Right cardiac atrium (tissue), 5 donors: Measurements from ENCODE around the gene RANBP3. TPM values are rescaled to one million over a fixed set of nuclear protein-coding genes. Genes with fewer than 3 reads are reported as not detected.
A peak's percentile ranks its signal among the peaks of the same experiment; 100 is the strongest.

Source experiments
- ATAC-seq, 2 donors: fragments of 200-7000 bp; cut with Tn5 transposase; one replicate each; pipeline versions ENCODE4 v1.8.0 to v1.9.1; 2020; ENCODE audit warnings: moderate library complexity in 2 of 2, mild to moderate bottlenecking in 1 of 2
- DNase-seq, 3 donors: peaks; one replicate each; pipeline ENCODE4 v3.0.0-alpha.2; 2020
- H3K27ac ChIP-seq: one replicate; pipeline ENCODE4 v1.5.1; 2013; ENCODE audit warnings: mild to moderate bottlenecking, low read length, control low read depth, moderate library complexity
- H3K27me3 ChIP-seq: one replicate; pipeline ENCODE4 v1.6.1; 2013; ENCODE audit not compliant: control insufficient read depth, insufficient read depth
- H3K4me1 ChIP-seq: one replicate; pipeline ENCODE4 v1.6.1; 2013; ENCODE audit warnings: low read length; ENCODE audit not compliant: control insufficient read depth, insufficient read depth
- H3K4me3 ChIP-seq: one replicate; pipeline ENCODE4 v1.5.1; 2013; ENCODE audit warnings: low read length, control low read depth
- H3K9me3 ChIP-seq: one replicate; pipeline ENCODE4 v1.6.1; 2013; ENCODE audit warnings: low read length; ENCODE audit not compliant: control insufficient read depth
- WGBS: extraction: QIAGEN DNeasy Blood & Tissue Kit; methylation state at CpG from one replicate; pipeline ENCODE4 v1.1.7; 2013; 5-methylcytosine and 5-hydroxymethylcytosine counted together
- intact Hi-C, 4 donors: fragments of 100-400 bp; cut with DNase I; formaldehyde crosslinking; loops; one replicate each; pipeline versions ENCODE4 v1.11.0 to v1.14.0; 2022 to 2023
- polyA plus RNA-seq: library from polyadenylated mRNA; stranded (reverse); fragments of 200-250 nt; gene quantifications from one replicate; pipeline ENCODE4 v1.2.3, GENCODE V29; 2013
- total RNA-seq, 4 donors: library from RNA; stranded (reverse); fragmentation: NEBNext Ultra II Directional; extraction: Animal tissue kit (Norgen Biotek cat#: 25700); gene quantifications; one replicate each; pipeline ENCODE4 v1.2.1, GENCODE V29; 2021
- donor health status: healthy with polysubstance abuse.
- donor health status: DM: no; HTN: yes; CAD: no.
- donor health status: DM: no; HTN: no; CAD: no.
- donor health status: DM: no; HTN: yes; CAD: no; lungs with severe emphysema.
- donor health status: DM: yes; HTN: yes; CAD: no.

Gene RANBP3
- total and polyA plus RNA-seq, 5 donors: 49.6 to 73.8 (median 65.4) TPM

DNA sequence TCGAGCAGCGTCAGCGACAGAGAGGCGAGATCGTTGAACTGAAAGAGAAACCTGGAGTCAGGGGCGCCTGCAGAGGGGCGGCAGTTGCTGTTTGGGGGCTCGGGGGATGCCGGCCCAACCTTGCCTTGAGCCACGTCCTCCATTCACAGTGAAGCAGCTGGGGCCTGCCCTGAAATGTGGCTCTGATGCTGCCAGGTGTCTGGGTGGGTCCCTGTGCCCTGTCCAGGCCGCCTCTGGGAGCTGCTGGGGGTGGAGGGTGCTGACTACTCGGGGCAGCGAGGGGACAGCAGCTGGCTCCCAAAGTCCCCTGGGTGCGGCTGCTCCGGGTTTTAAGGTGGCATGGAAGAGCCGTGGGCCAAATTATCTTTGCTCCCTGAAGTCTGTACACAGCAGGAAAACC lies 17.7 kb upstream of the RANBP3 start:
- no peak overlapping the region for H3K27ac ChIP-seq
- no peak for ATAC-seq

GRCh38 chr19:5994405-5995165 lies 16.6 kb upstream of the RANBP3 start:
- Histone ChIP-seq H3K4me3 (no peak overlapping the region), H3K4me1 (no peaks in the 10 kb centered on the region), H3K27me3 (no peaks in the 10 kb centered on the region), H3K9me3 (no peaks in the 10 kb centered on the region), H3K27ac (no peak overlapping the region)
- 92% methylated on average over 29 of the region's 29 CpGs for WGBS
- intact Hi-C loops: no loop called here
- ATAC-seq (no peak), DNase-seq (peak in 1 of 3 donors; percentile 40)

More for the DNA sequence above, 17.7 kb upstream of the RANBP3 start:
- Histone ChIP-seq H3K4me1 (no peaks in the 10 kb centered on the region), H3K27me3 (no peaks in the 10 kb centered on the region), H3K9me3 (no peaks in the 10 kb centered on the region), H3K4me3 (no peak overlapping the region)
- 97% methylated on average over 16 of the region's 16 CpGs for WGBS
- DNase-seq: no peak
- intact Hi-C loops: no loop called here

- WGBS: 38% methylated on average over 30 of the region's 30 CpGs
- Histone ChIP-seq H3K4me1 (no peaks in the 10 kb centered on the region), H3K27me3 (no peaks in the 10 kb centered on the region), H3K4me3 (no peak overlapping the region), H3K27ac (no peak overlapping the region), H3K9me3 (no peaks in the 10 kb centered on the region)
- intact Hi-C loops: no loop called here
- ATAC-seq (peak; percentile 56 to 67), DNase-seq (peak in 2 of 3 donors; percentile 51 to 83)
These were observed 15.9 kb upstream of the RANBP3 start for GRCh38 chr19:5993648-5994358.

DNA sequence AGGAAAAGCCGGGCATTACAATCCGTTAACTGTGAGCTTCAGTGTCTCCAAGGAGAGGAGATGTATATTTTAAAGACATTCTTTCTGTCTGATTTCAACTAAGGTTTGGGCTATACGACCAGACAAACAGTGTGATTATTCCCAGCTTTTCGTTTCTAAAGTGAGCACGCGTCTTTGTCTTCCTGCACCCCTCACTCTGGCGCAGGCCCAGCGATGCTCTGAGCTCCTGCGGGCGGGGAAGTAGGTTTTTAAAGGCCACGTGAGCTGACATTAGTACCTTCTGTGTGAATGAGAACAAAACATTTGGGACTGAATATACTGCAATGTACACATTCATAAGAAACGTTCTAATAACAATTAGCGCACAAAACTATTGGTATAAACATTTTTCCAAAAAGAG lies 15.3 kb upstream of the RANBP3 start:
- Histone ChIP-seq H3K27ac (no peak overlapping the region), H3K9me3 (no peaks in the 10 kb centered on the region), H3K4me3 (no peak overlapping the region), H3K4me1 (no peaks in the 10 kb centered on the region), H3K27me3 (no peaks in the 10 kb centered on the region)
- WGBS: 60% methylated on average over 13 of the region's 13 CpGs
- intact Hi-C loops: no loop called here
- DNase-seq: peak in 1 of 3 donors; percentile 18
- no peak for ATAC-seq

DNA sequence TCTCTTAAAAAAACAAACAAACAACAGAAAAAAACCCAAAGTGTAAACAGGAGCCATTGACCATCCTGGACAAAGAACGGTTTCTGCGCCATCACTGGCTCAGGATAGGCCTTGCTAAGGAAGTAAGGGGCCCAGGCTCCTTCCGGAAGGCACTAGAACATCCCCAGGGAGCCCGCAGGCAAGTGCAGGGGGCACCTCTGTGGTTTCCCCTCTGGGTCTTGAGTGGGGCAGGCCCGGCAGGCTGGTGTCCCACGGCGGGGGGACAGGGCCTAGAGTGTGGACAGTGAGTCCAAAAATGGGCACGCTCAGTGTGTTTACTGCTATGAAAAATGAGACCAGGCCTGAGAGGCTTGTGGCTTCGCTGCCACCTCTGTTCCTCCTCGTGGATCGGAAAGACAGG lies 14.8 kb upstream of the RANBP3 start:
- ATAC-seq (no peak), DNase-seq (peak in 1 of 3 donors; percentile 35)
- intact Hi-C loops: no loop called here
- no peak overlapping the region for H3K27ac ChIP-seq
- WGBS: 85% methylated on average over 11 of the region's 11 CpGs
- H3K4me3 ChIP-seq: no peak overlapping the region
- H3K9me3 ChIP-seq: no peaks in the 10 kb centered on the region
- no peaks in the 10 kb centered on the region for H3K27me3 ChIP-seq
- H3K4me1 ChIP-seq: no peaks in the 10 kb centered on the region

GRCh38 chr19:5991244-5991838 lies 13.4 kb upstream of the RANBP3 start:
- intact Hi-C loops: loop anchor here in 1 of 4 donors (2.0 kb wide), 1 partner anchor 31 kb away; no protein-coding TSS in a partner anchor
- Histone ChIP-seq H3K27ac (no peak overlapping the region), H3K27me3 (no peaks in the 10 kb centered on the region), H3K4me1 (no peaks in the 10 kb centered on the region), H3K9me3 (no peaks in the 10 kb centered on the region), H3K4me3 (no peak overlapping the region)
- DNase-seq (no peak), ATAC-seq (no peak)
- 96% methylated on average over 8 of the region's 8 CpGs for WGBS

GRCh38 chr19:5990289-5990797 lies 12.4 kb upstream of the RANBP3 start:
- no peaks in the 10 kb centered on the region for H3K9me3 ChIP-seq
- ATAC-seq: no peak
- H3K4me1 ChIP-seq: no peaks in the 10 kb centered on the region
- no peak overlapping the region for H3K27ac ChIP-seq
- intact Hi-C loops: loop anchor here in 1 of 4 donors (2.0 kb wide), 1 partner anchor 32 kb away; no protein-coding TSS in a partner anchor
- no peaks in the 10 kb centered on the region for H3K27me3 ChIP-seq
- 41% methylated on average over 17 of the region's 17 CpGs for WGBS
- H3K4me3 ChIP-seq: no peak overlapping the region
- peak in 1 of 3 donors; percentile 40 for DNase-seq

DNA sequence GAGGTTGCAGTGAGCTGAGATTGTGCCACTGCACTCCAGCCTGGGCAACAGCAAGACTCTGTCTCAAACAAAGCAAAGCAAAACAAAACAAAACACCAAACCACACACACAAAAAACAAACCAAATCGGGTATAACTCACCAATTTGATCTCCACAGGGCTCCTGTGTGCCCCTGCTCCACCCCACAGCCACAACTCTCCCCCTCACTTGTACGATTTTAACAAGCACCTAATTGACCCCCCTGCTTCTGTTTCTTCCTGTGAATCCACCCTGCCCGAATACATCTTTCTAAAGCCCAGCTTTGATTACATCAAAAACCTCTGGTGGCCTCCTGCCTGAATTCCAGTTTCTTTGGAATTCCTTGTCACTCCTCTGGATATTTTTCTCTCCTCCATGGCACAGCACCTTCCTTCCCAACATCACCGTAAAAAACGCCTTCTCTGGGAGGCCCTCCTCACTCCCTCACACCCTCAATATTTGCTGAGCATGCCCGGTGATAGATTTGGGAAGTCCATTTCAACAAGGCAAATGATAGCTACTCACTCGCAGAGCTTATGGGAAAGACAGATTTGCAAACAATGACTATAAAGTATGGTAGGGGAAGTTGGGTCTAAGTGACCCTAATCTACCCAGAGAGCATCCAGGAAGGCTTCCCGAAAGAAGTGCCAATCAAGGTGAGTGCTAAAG lies 11.6 kb upstream of the RANBP3 start:
- no peak overlapping the region for H3K27ac ChIP-seq
- DNase-seq: no peak
- no peaks in the 10 kb centered on the region for H3K9me3 ChIP-seq
- 74% methylated on average over 8 of the region's 8 CpGs for WGBS
- H3K27me3 ChIP-seq: no peaks in the 10 kb centered on the region
- no peak overlapping the region for H3K4me3 ChIP-seq
- ATAC-seq: no peak
- H3K4me1 ChIP-seq: no peaks in the 10 kb centered on the region
- intact Hi-C loops: loop anchor here in 3 of 4 donors (2.0 to 5.0 kb wide), 2 partner anchors 33 kb away; no protein-coding TSS in a partner anchor

- H3K9me3 ChIP-seq: no peaks in the 10 kb centered on the region
- WGBS: 80% methylated on average over 8 of the region's 8 CpGs
- no peak overlapping the region for H3K4me3 ChIP-seq
- H3K27ac ChIP-seq: no peak overlapping the region
- intact Hi-C loops: loop anchor here in 2 of 4 donors (5.0 kb wide), 1 partner anchor 34 kb away; no protein-coding TSS in a partner anchor
- H3K27me3 ChIP-seq: no peaks in the 10 kb centered on the region
- DNase-seq (peak in 1 of 3 donors; percentile 26), ATAC-seq (no peak)
- H3K4me1 ChIP-seq: no peaks in the 10 kb centered on the region
These were observed 10.8 kb upstream of the RANBP3 start for GRCh38 chr19:5988517-5989387.
